ENCODE data around the gene STX7. TPM values are rescaled to one million over a fixed set of nuclear protein-coding genes. Genes with fewer than 3 reads are reported as not detected.

STX7 gene
- total RNA-seq, 1 experiment from 2014 or later: 41.0 TPM

DNA sequence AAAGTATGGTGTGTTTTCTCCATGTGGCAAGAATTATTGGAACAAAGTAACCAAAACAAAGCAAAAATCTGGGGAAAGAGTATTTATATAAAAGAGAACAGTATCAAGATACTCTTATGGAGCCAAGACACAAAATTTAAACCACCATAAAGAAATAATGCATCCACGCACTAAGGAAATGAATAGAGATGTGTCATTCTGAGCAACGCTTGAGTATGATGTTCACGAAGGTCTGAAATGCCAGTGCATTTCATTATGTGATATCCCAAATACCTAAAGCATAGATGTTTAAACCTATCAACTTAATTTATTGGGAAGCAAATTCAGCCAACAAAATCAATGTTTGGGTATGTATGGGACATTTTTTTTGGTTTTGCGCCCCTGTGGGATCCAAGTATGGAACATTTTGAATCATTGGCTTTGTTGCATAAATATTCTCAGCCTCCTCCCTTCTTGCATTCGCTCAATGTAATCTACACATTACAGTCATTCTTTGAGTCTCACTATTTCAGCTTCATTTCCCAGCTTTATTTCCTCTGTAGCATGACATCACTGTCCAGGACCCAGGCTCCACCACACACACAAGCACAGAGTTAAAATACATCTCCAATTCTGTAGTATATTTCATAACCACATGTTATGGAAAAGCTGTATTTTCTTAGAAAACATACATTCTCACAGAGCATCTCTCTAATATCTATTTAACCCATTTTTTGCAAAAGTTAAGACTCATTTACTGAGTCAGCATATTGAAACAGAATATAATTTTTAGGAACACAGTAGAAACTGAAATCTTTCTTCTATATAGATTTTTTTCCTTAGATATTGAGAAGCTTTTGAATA is 100.0 kb downstream of the STX7 start:
- CTCF ChIA-PET: no interaction called here
- no peak for TF ChIP-seq CTCF (IDR thresholded peaks at IDR 0.05; ENCODE audit: insufficient read depth in 1 of 2, low read depth in 1 of 2, low read length in 1 of 2, severe bottlenecking in 1 of 2, unreplicated experiment in 1 of 2)
- no TSS peak for BruUV-seq (replicated peaks)
- Mint-ChIP-seq H3K9me3 (ENCODE audit: unreplicated experiment) (peaks cover 14% of the 10 kb centered on the region), H3K4me1 (ENCODE audit: low read depth, unreplicated experiment) (no peaks in the 10 kb centered on the region), H3K27me3 (ENCODE audit: insufficient read depth, unreplicated experiment) (peaks cover 3% of the 10 kb centered on the region), H3K36me3 (ENCODE audit: insufficient read depth, unreplicated experiment) (no peaks in the 10 kb centered on the region), H3K4me3 (ENCODE audit: unreplicated experiment) (no peak overlapping the region), H3K27ac (ENCODE audit: unreplicated experiment) (no peak overlapping the region)
- intact Hi-C loops (cut with micrococcal nuclease; ENCODE audit: unreplicated experiment): no loop called here
- Histone ChIP-seq H3K9me3 (no peaks in the 10 kb centered on the region), H3K4me3 (ENCODE audit: low read depth, low read length) (no peak overlapping the region), H3K36me3 (ENCODE audit: control insufficient read depth, insufficient read depth, low read length) (no peaks in the 10 kb centered on the region), H3K4me1 (no peaks in the 10 kb centered on the region), H3K27me3 (replicated peaks; ENCODE audit: control insufficient read depth, insufficient read depth, low read length) (no peaks in the 10 kb centered on the region)
- no peak for DNase-seq
- POLR2A ChIA-PET: no interaction called here

GRCh38 chr6:132411296-132411695 is 101.6 kb downstream of the STX7 start:
- intact Hi-C loops (cut with micrococcal nuclease; ENCODE audit: unreplicated experiment): no loop called here
- H3K4me3 ChIP-seq (ENCODE audit: low read depth, low read length): no peak overlapping the region
- DNase-seq: no peak
- H3K4me1 Mint-ChIP-seq (ENCODE audit: low read depth, unreplicated experiment): no peaks in the 10 kb centered on the region
- BruUV-seq (replicated peaks): no TSS peak
- no peaks in the 10 kb centered on the region for H3K4me1 ChIP-seq
- CTCF ChIA-PET: no interaction called here
- H3K4me3 Mint-ChIP-seq (ENCODE audit: unreplicated experiment): no peak overlapping the region
- H3K36me3 ChIP-seq (ENCODE audit: control insufficient read depth, insufficient read depth, low read length): no peaks in the 10 kb centered on the region
- H3K9me3 Mint-ChIP-seq (ENCODE audit: unreplicated experiment): no peaks in the 10 kb centered on the region
- H3K27me3 ChIP-seq (replicated peaks; ENCODE audit: control insufficient read depth, insufficient read depth, low read length): no peaks in the 10 kb centered on the region
- H3K9me3 ChIP-seq: no peaks in the 10 kb centered on the region
- no peak overlapping the region for H3K27ac Mint-ChIP-seq (ENCODE audit: unreplicated experiment)
- POLR2A ChIA-PET: no interaction called here
- no peak for TF ChIP-seq CTCF (IDR thresholded peaks at IDR 0.05; ENCODE audit: insufficient read depth in 1 of 2, low read depth in 1 of 2, low read length in 1 of 2, severe bottlenecking in 1 of 2, unreplicated experiment in 1 of 2)
- no peaks in the 10 kb centered on the region for H3K36me3 Mint-ChIP-seq (ENCODE audit: insufficient read depth, unreplicated experiment)
- H3K27me3 Mint-ChIP-seq (ENCODE audit: insufficient read depth, unreplicated experiment): peaks cover 5% of the 10 kb centered on the region

- no peak for DNase-seq
- Mint-ChIP-seq H3K36me3 (ENCODE audit: insufficient read depth, unreplicated experiment) (no peaks in the 10 kb centered on the region), H3K27me3 (ENCODE audit: insufficient read depth, unreplicated experiment) (peaks cover 9% of the 10 kb centered on the region), H3K4me3 (ENCODE audit: unreplicated experiment) (no peak overlapping the region), H3K27ac (ENCODE audit: unreplicated experiment) (no peak overlapping the region), H3K9me3 (ENCODE audit: unreplicated experiment) (no peaks in the 10 kb centered on the region), H3K4me1 (ENCODE audit: low read depth, unreplicated experiment) (no peaks in the 10 kb centered on the region)
- Histone ChIP-seq H3K9me3 (no peaks in the 10 kb centered on the region), H3K27me3 (replicated peaks; ENCODE audit: control insufficient read depth, insufficient read depth, low read length) (no peaks in the 10 kb centered on the region), H3K4me3 (ENCODE audit: low read depth, low read length) (no peak overlapping the region), H3K4me1 (no peaks in the 10 kb centered on the region), H3K36me3 (ENCODE audit: control insufficient read depth, insufficient read depth, low read length) (no peaks in the 10 kb centered on the region)
- intact Hi-C loops (cut with micrococcal nuclease; ENCODE audit: unreplicated experiment): no loop called here
- no TSS peak for BruUV-seq (replicated peaks)
- POLR2A ChIA-PET: no interaction called here
- TF ChIP-seq CTCF (IDR thresholded peaks at IDR 0.05; ENCODE audit: insufficient read depth in 1 of 2, low read depth in 1 of 2, low read length in 1 of 2, severe bottlenecking in 1 of 2, unreplicated experiment in 1 of 2): no peak
- CTCF ChIA-PET: no interaction called here
These were observed 102.1 kb downstream of the STX7 start for GRCh38 chr6:132410830-132411229.
